HG02973 (cell line): ENCODE measurements around the gene LYPD6B.
"Not testable (repeated sequence)": the region's sequence is repeated elsewhere in the genome, so short reads cannot be mapped to it uniquely, and the experiment has no call there.

ENCODE experiments used
- ATAC-seq: cut with Tn5 transposase; IDR thresholded peaks from one replicate; pipeline ENCODE4 v1.9.1; 2021; ENCODE audit warnings: moderate library complexity; ENCODE audit not compliant: unreplicated experiment

LYPD6B gene

GRCh38 chr2:149256877-149257276 lies 218.4 kb downstream of the LYPD6B start:
- not testable (repeated sequence) for ATAC-seq

GRCh38 chr2:149258531-149258930 lies 220.0 kb downstream of the LYPD6B start:
- no peak for ATAC-seq

GRCh38 chr2:149259136-149259535 lies 220.6 kb downstream of the LYPD6B start:
- ATAC-seq, result no peak

GRCh38 chr2:149261692-149262091 lies 223.2 kb downstream of the LYPD6B start:
- ATAC-seq, result no peak
